Stomach smooth muscle (tissue), 2 donors: ENCODE measurements around the gene SCGB1A1.
A peak's percentile ranks its signal among the peaks of the same experiment; 100 is the strongest.

Experiments
- H3K27ac ChIP-seq: one replicate; pipeline ENCODE4 v1.7.0; 2013; ENCODE audit warnings: mild to moderate bottlenecking, low read length, inconsistent platforms
- H3K27me3 ChIP-seq, 2 donors: one replicate each; pipeline ENCODE4 v1.7.0; 2013; ENCODE audit warnings: low read length in 2 of 2; ENCODE audit not compliant: insufficient read depth in 2 of 2, control insufficient read depth in 1 of 2
- H3K36me3 ChIP-seq, 2 donors: one replicate each; pipeline ENCODE4 v1.7.0; 2013; ENCODE audit warnings: low read length in 2 of 2; ENCODE audit not compliant: control insufficient read depth in 2 of 2, insufficient read depth in 2 of 2
- H3K4me1 ChIP-seq: one replicate; pipeline ENCODE4 v1.7.0; 2013; ENCODE audit warnings: low read length; ENCODE audit not compliant: control insufficient read depth, insufficient read depth
- H3K4me3 ChIP-seq, 2 donors: one replicate each; pipeline ENCODE4 v1.7.0; 2013; ENCODE audit warnings: low read length in 2 of 2
- H3K9ac ChIP-seq, 2 donors: one replicate each; pipeline ENCODE4 v1.7.0; 2013; ENCODE audit warnings: low read length in 2 of 2, mild to moderate bottlenecking in 1 of 2
- H3K9me3 ChIP-seq, 2 donors: one replicate each; pipeline ENCODE4 v1.7.0; 2013; ENCODE audit warnings: low read length in 2 of 2; ENCODE audit not compliant: control insufficient read depth in 2 of 2
- donor health status: healthy.
- donor health status: Pancreatic carcinoma.

Gene SCGB1A1

GRCh38 chr11:62406034-62406433 is 12.8 kb upstream of the SCGB1A1 start:
- Histone ChIP-seq H3K27ac (no peak overlapping the region), H3K9ac (no peak overlapping the region), H3K36me3 (no peaks in the 10 kb centered on the region), H3K9me3 (no peaks in the 10 kb centered on the region), H3K4me1 (peaks cover 20% of the 10 kb centered on the region), H3K27me3 (no peaks in the 10 kb centered on the region), H3K4me3 (no peak overlapping the region)

GRCh38 chr11:62409831-62410230 is 9.0 kb upstream of the SCGB1A1 start:
- H3K9ac ChIP-seq, result no peak overlapping the region
- no peak overlapping the region for H3K4me3 ChIP-seq
- no peaks in the 10 kb centered on the region for H3K9me3 ChIP-seq
- H3K36me3 ChIP-seq, result no peaks in the 10 kb centered on the region
- no peak overlapping the region for H3K27ac ChIP-seq
- no peaks in the 10 kb centered on the region for H3K27me3 ChIP-seq
- H3K4me1 ChIP-seq, result peaks cover 3% of the 10 kb centered on the region

DNA sequence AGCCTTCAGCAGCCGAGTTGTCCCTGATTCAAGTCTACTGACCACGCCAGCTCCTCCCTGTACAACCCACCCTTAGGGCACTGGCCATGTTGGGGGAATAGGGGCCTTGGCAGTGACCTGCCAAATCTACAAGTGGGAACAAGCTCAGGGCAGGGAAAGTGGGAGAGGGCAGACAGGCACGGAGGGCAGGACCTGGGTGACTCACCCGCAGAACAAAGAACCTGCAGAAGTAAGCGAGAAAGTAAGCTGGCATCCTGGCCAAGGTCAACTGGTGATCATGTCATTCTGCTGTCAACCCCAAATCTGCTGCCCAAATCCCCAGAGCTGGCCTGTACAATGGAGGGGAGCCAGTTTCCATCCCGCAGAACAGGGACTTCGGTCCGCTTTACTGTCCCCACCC is 7.9 kb upstream of the SCGB1A1 start:
- Histone ChIP-seq H3K36me3 (no peaks in the 10 kb centered on the region), H3K4me1 (peaks cover 3% of the 10 kb centered on the region), H3K27me3 (no peaks in the 10 kb centered on the region), H3K4me3 (no peak overlapping the region), H3K27ac (no peak overlapping the region), H3K9me3 (no peaks in the 10 kb centered on the region), H3K9ac (no peak overlapping the region)

GRCh38 chr11:62411524-62411923 is 7.3 kb upstream of the SCGB1A1 start:
- Histone ChIP-seq H3K27me3 (no peaks in the 10 kb centered on the region), H3K4me1 (peaks cover 3% of the 10 kb centered on the region), H3K9ac (no peak overlapping the region), H3K4me3 (no peak overlapping the region), H3K36me3 (no peaks in the 10 kb centered on the region), H3K9me3 (no peaks in the 10 kb centered on the region), H3K27ac (no peak overlapping the region)

GRCh38 chr11:62413060-62413696 is 5.7 kb upstream of the SCGB1A1 start:
- Histone ChIP-seq H3K27me3 (no peaks in the 10 kb centered on the region), H3K4me3 (no peak overlapping the region), H3K9me3 (no peaks in the 10 kb centered on the region), H3K9ac (no peak overlapping the region), H3K4me1 (peaks cover 7% of the 10 kb centered on the region), H3K27ac (no peak overlapping the region), H3K36me3 (no peaks in the 10 kb centered on the region)

GRCh38 chr11:62416596-62416995 is 2.2 kb upstream of the SCGB1A1 start:
- H3K4me1 ChIP-seq, result peaks cover 26% of the 10 kb centered on the region
- H3K4me3 ChIP-seq, result no peak overlapping the region
- H3K36me3 ChIP-seq, result no peaks in the 10 kb centered on the region
- no peak overlapping the region for H3K9ac ChIP-seq
- H3K27ac ChIP-seq, result no peak overlapping the region
- H3K9me3 ChIP-seq, result no peaks in the 10 kb centered on the region
- no peaks in the 10 kb centered on the region for H3K27me3 ChIP-seq

- peaks cover 32% of the 10 kb centered on the region for H3K4me1 ChIP-seq
- no peak overlapping the region for H3K4me3 ChIP-seq
- no peaks in the 10 kb centered on the region for H3K27me3 ChIP-seq
- no peaks in the 10 kb centered on the region for H3K36me3 ChIP-seq
- H3K9ac ChIP-seq, result no peak overlapping the region
- no peaks in the 10 kb centered on the region for H3K9me3 ChIP-seq
- peak overlapping the region; percentile 49 for H3K27ac ChIP-seq
These were observed 697 bp upstream of the SCGB1A1 start for GRCh38 chr11:62418136-62418535.

DNA sequence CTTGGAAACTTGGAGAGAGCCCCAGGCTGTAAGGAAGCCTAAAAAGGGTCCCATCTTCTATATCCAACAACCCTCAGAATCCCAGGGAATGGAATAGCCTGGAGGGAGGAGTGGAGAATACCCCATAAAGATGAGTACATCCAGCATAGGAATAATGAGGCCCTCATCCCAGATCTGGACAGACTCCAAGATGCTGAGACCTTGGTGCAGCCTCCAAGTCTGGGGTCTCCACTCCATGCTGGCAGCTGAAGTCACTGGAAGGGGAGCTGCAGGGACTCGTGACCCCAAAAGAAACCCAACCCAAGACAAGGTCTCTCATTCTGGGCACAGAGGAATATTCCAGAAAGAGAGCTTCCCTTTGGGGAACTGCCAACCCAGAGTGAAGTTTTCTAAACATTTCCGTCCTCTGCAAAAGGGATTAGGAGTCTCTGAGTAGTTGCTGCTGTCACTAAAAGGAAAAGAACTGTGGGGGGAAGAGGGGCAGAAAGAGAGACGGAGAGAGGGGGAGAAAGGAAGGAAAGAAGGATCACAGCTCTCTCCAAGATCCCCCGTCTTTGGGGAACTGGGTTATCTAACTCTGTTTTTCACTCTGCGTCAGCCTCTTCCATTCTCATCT is 589 bp downstream of the SCGB1A1 start:
- H3K9ac ChIP-seq, result peak overlapping the region; percentile 13 to 29

DNA sequence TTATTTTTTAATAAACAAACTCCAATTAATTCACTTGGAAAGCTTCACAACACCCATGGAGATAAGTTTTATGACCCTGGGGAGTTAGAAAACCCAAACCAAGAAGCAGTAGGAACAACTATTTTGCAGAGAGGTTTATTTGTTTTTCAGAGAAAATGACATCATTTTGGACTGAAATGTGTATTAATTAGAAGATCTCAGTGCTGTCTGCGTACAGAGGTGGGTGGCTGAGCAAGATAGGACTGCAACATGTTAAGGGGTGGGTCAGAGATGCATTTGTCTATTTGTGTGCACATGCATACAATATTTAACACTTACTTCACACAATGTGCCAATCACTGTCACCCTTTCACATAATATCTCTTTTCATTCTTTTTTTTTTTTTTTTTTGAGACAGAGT is 1.1 kb downstream of the SCGB1A1 start:
- peaks cover 34% of the 10 kb centered on the region for H3K4me1 ChIP-seq
- no peaks in the 10 kb centered on the region for H3K9me3 ChIP-seq
- H3K36me3 ChIP-seq, result no peaks in the 10 kb centered on the region
- no peaks in the 10 kb centered on the region for H3K27me3 ChIP-seq
- peak overlapping the region; percentile 49 for H3K27ac ChIP-seq
- H3K4me3 ChIP-seq, result no peak overlapping the region
- H3K9ac ChIP-seq, result peak overlapping the region; percentile 13 to 29

More for the DNA sequence above, 589 bp downstream of the SCGB1A1 start:
- Histone ChIP-seq H3K27ac (peak overlapping the region; percentile 49), H3K4me3 (peak overlapping the region in 1 of 2 donors; percentile 20), H3K4me1 (peaks cover 32% of the 10 kb centered on the region), H3K36me3 (no peaks in the 10 kb centered on the region), H3K9me3 (no peaks in the 10 kb centered on the region), H3K27me3 (no peaks in the 10 kb centered on the region)

GRCh38 chr11:62420882-62421281 is 2.0 kb downstream of the SCGB1A1 start:
- Histone ChIP-seq H3K4me3 (no peak overlapping the region), H3K27ac (no peak overlapping the region), H3K4me1 (peaks cover 34% of the 10 kb centered on the region), H3K36me3 (no peaks in the 10 kb centered on the region), H3K9ac (no peak overlapping the region), H3K27me3 (no peaks in the 10 kb centered on the region), H3K9me3 (no peaks in the 10 kb centered on the region)

DNA sequence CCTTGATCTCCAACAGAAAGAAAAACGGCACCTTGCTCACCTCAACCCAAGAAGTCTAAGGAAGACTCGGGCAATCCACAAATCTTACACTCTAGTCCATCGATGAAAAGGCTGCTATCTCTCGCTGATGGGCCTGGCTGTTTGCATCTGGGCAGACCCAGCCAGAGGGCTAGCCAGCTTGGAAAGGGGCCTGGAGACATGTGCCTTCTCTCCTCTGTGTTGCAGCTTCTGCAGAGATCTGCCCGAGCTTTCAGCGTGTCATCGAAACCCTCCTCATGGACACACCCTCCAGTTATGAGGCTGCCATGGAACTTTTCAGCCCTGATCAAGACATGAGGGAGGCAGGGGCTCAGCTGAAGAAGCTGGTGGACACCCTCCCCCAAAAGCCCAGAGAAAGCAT is 3.2 kb downstream of the SCGB1A1 start:
- Histone ChIP-seq H3K36me3 (no peaks in the 10 kb centered on the region), H3K9ac (no peak overlapping the region), H3K27me3 (no peaks in the 10 kb centered on the region), H3K4me1 (peaks cover 34% of the 10 kb centered on the region), H3K4me3 (no peak overlapping the region), H3K9me3 (no peaks in the 10 kb centered on the region), H3K27ac (no peak overlapping the region)
